NCI-H2196 (cell line): ENCODE results near the gene HLCS.

ENCODE experiments used
- DNase-seq: peaks from one replicate; lab custom pipeline; 2025; ENCODE audit not compliant: unreplicated experiment; lab: John Stamatoyannopoulos, UW

The HLCS gene

DNA sequence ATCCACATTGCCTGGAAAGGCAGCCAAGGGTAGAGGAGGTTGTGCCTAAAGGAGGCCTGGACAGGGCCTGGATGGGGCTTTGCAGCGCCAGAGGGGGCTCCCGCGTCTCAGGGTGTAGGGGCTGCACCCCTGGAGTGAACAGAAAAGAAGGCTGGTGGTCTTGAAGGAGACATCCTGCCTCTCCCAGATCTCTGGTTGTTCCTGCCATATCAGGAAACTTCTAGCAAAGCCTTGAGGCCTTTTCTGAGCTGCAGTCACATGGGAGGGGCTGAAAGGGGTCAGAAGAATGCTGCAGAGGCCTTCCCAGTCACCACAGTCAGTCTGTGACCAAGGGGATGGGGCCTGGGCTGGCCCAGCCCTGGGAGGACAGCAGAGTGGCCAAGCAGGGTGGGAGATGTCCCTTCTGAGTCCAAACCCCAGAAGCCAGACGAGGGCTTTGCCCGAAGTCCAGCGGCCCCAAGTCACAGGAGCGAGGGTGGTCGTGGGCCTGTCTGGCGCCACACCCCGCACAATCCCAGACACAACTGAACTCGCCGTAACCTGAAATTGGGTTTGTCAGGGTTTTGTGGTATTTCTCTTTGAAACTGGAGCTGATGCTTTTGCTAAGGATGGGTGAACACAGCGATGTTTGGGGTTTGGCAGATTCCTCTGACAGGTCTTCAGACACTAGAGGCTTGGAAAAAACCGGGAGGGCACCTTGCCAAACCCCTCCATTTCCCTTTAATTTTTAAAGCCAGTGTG is 237.9 kb downstream of the HLCS start:
- DNase-seq: no peak

DNA sequence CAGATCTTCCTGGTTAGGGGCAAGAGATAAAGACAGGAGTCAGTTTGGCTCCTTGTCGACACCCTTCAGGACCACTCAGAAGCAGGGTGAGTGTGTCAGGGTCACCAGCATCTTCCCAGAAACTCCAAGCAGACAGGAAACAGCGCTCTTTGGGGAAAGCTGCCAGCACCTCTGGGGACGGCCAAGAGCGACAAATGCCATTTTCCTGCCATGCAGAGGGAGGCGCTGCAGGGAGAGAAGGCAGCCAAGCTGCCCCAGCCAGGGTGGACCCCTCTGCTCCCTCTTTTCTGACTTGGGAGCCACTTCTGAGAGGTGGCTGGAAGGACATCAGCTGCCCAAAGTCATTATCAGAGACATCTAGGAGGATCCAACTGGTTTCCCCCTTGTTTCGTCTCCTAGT is 238.6 kb downstream of the HLCS start:
- no peak for DNase-seq

DNA sequence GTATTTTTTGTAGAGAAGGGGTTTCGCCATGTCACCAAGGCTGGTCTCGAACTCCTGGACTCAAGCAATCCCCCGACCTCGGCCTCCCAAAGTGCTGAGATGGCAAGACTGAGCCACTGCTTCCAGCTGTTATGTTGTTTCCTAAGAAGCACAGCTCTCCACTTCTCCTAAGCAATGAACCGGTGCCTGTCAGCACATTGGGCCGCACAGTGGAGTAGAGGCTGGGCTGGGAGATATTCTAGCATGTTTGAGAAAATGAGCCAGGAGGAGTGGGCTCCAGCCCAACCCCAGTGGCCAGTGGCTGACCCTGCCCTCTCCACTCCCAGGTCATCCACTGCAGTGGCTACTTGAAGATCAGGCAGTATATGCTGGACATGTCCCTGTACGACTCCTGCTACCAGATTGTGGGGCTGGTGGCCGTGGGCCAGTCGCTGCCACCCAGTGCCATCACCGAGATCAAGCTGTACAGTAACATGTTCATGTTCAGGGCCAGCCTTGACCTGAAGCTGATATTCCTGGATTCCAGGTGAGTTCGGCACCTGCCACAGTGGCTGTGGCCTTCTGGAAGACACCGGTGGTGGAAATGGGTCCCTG is 240.6 kb downstream of the HLCS start:
- no peak for DNase-seq

DNA sequence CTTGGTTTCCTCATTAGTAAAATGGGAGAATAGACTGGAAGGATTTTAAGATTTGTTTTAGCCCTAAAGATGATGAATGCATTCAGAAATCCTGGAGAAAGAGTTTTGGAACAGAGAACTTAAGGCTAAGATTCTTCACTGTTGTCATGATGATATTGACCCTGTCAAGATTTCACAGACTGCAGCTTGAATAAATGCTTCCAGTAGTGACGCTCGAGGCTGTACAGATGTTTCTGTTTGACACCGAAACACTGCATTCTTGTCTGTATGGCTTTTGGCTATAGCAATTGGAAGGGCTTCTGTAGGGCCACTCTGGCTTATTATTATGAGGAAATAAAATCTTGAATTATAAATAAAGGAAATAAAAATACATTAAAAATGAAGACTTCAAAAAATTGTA is 241.8 kb downstream of the HLCS start:
- no peak for DNase-seq

DNA sequence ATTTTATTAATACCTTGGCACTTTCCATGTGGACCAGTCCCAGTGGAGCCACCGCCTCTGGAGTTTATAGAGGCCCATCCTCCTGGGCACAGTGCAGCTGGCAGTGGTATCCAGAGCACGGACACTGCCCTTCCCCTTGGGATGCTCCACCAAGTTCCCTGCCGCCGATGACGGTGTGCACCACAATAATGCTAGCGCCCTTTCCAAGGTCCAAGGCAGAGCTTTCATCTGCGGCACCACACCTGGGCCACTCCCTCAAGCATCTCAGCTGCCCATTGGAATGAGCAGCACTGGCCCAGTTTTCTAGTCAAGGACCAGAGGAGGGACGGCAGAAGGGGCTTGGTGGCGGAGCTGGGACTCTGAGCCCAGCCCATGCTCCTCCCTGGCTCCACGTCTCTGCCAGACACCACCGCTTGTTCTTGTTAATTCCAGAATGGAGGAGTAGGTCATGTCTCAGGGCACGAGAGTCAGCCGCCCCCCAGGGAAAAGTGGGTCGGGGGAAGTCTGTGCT is 243.0 kb downstream of the HLCS start:
- no peak for DNase-seq

DNA sequence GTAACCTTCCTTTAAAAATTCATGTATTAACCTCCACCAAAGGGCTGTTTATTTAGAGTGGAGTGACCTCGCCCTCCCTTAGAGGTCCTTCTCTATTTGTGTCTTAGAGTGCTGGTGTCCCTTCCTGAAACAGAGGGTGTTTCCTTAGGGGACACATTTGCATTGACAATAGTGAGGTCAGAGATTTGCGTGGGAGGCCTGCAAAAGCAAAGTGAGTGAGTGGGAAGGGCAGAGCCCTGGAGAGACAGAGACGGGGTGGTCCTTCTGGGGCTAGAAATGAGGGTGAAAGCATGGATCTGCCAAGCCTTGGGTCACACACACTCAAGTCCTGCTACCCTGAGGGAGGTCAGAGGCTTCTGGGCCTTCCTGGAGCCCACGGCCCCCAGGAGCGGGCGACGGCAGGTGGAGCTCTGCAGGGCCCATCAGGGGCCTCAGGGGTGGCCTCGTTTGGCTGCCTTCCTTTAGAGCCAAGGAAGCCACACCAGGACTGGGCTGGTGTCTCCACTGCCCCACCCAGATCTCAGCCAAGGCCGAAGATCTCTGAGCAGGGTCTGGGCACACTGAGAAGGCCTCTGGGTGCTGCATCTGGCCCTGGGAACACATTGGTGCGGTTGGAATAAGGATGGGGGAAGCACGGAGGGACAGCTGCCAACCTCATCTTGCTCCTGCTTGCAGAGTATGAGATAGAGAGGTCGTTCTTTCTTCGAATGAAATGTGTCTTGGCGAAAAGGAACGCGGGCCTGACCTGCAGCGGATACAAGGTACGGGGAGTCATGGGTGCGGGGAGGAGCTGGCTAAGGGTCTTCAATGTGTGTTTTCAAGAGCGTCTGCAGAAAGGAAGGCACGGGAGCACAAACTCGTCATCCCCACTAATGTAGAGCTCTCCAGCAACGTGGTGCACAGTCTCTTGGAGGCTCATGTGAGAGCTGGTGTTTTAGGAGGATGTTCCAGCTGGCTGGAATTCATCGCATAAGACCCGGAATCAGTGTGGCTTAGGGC is 243.8 kb downstream of the HLCS start:
- DNase-seq: no peak

DNA sequence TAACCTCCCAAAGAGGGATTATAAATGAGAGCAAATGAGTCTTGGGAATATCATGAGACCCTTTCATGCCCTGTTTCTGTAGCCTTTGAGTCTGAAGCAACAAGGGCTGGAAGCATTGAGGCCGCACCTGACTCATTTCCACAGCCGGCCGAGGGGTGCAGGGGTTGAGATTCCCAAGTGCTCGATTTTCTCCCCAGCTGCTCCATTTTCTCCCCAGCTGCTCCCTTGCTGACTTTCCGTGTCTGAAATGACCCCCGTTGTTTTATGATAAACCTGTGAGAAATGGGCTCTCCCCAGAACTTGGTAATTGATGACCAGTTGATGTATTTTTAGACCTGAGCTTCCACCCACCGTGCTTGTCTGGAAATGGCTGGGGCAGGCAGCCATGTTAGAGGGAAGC is 244.7 kb downstream of the HLCS start:
- no peak for DNase-seq

DNA sequence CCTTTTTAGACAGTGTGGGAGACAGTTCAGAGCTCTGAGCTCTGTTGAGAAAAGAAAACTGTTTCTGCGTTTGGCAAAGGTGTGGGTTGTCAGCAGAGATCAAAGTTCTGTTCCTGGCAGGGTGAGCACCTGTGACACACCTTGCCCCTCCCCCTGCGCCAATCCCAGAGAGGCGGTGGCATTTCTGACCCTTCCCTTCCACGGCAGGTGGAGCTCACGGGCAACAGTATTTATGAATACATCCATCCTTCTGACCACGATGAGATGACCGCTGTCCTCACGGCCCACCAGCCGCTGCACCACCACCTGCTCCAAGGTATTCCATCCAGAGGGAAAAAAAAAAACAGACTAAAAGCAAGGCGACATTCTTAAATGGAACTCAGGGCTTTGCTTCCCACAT is 246.9 kb downstream of the HLCS start:
- no peak for DNase-seq

DNA sequence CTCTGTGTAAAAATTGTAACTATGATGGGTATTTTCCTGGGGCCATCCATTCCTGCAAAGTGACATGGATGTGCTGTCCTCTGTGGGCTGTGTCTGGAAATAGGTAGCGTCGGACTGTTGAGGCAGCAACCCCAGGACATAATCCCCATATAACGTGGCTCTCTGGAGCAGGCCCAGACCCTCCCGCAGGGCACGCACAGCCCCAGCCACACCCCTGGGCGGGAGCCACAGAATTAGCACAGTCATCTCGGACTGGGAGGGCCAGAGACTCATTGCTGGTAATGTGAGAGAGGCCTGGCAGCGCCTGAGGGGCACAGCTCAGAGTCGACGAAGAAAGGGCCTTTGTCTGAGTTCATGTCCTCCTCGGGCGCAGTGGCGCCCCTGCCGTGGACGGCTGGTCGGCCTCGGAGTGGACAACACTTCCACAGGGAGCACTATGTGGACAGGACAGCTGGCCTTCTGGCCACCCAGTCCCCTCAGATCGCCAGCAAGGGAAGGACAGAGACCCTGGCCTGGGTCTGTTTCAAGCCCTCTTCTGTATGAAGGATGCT is 247.4 kb downstream of the HLCS start:
- no peak for DNase-seq

DNA sequence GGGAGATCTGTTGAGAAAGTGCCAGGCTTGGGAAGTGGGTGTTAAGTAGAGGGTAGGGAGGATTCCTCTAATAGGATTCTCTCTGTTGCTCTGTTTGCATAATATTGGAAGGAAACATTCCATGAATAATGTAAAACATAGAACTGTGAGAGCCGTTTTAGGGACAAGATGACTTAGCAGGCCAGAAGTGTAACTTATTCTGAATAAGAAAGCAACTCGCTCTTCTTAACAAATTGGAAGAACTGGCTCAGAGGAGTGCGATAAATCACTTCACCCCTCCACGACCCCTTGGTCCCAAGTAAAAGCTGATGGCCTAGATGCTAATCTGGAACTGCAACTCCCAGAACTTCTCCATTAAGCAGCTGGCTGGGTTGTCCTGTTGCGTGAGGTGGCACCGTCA is 248.5 kb downstream of the HLCS start:
- DNase-seq: no peak

DNA sequence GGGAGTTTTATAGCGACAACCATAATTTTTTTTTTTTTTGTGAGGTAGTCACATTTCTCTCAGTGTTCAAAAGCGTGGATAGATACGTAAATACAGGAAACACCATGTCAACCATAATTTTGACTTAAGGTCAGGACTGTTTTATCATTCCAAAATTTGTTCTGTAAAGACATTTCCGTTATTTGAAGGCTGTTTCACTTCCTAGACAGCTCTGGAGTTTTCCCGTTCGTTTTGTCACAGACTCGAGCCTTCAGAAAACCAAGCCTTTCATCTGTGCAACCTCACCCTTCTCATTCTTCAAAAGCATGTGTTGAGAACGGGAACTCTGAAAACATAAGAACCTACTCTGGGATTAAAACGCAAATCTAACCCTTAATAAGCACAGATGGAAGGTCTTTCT is 249.6 kb downstream of the HLCS start:
- DNase-seq: no peak

DNA sequence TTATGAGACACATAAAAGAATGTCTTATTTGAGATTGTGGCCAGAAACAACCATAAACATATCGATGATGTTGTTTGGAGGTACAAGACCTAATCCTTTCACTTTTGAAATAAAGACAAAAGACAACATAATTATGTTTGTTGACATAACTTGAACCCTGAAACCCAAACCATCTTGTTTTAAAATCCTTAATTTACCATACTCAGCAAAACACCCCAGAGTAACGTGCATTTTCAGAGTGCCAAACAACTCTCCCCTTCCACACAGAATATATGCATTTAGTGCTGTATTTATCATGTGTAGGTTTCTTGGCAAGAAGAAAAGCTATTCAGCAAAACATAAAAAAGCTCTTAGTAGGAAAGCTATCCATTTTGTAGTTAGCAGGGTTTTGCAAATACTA is 250.1 kb downstream of the HLCS start:
- no peak for DNase-seq

DNA sequence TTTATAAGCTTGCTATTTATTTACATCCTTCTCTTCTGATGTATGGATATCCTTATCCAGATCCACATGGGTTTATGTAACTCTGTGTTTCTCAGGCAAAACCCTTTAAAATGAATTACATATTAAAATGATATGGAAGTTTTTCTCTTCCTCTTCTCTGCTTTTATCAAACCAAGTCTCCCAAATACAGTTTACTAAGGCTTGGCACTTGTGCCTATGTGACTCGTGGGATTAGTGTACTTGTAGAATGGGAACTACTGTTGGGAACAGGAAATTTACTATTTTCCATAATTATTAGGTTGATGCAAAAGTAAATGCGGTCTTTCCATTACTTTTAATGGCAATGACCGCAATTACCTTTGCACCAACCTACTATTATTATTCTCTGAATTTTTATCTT is 252.7 kb downstream of the HLCS start:
- no peak for DNase-seq

DNA sequence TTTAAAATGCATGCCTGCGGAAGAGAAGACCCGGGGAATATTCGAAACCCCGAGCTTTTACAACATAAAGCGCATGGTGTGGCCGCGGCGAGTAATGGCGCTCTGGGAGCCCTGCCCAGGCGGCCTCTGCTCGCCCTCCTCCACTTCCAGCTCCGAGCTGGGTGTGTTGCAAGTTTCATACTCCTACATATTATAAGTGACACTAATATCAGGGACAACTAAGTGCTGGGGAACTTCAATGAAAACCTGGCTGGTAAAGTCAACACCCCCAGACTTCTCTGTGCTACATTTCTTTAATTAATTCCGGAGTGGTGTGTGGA is 255.8 kb downstream of the HLCS start:
- no peak for DNase-seq

DNA sequence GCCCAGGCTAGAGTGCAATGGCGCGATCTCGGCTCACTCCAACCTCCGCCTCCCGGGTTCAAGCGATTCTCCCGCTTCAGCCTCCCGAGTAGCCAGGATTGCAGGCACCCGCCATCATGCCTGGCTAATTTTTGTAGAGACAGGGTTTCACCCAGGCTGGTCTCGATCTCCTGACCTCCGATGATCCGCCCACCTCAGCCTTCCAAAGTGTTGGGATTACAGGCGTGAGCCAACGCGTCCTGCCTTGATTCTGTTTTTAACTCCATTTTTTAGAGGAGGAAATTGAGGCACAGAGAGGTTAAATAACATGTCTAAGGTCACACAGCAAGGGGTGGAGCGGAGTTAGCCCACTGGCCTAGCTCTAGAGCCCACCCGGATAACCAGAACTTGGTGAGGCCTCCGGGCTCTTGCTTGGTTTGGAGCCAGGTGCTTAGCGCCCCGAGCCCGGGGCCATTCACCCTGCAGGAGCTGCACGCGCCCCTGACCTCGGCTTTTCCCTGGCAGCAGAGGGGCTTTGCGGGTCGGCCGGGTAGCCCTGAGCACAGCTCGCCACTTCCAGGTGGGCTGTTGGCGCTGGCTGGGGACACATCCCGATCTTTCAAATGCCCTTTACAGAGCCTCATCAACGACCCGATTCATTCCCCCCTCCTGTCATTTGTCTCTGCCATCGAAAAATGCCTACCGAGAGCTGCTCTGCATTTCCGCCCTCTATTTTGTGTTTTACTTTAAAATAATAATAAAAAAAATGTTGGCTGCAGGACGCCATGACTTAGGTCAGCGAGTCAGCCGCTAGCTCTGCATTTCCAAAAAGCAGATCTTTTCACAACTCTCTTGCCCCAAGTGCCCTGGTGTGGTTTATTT is 256.4 kb downstream of the HLCS start:
- DNase-seq: no peak

DNA sequence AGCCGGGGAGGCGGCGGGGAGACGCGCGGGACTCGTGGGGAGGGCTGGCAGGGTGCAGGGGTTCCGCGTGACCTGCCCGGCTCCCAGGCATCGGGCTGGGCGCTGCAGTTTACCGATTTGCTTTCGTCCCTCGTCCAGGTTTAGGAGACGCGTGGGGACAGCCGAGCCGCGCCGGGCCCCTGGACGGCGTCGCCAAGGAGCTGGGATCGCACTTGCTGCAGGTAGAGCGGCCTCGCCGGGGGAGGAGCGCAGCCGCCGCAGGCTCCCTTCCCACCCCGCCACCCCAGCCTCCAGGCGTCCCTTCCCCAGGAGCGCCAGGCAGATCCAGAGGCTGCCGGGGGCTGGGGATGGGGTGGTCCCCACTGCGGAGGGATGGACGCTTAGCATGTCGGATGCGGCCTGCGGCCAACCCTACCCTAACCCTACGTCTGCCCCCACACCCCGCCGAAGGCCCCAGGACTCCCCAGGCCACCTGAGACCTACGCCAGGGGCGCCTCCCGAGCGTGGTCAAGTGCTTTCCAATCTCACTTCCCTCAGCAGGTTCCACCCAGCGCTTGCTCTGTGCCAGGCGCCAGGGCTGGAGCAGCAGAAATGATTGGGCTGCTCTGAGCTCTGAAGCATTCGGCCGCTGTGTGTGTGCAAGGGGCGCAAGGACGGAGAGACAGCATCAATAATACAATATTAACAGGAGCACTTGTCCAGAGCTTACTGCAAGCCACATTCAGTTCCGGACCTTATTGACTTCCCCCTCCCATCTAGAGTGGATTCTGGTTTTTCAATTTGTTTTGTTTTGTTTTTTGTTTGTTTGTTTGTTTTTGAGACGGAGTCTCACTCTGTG is 257.2 kb downstream of the HLCS start:
- DNase-seq: no peak

DNA sequence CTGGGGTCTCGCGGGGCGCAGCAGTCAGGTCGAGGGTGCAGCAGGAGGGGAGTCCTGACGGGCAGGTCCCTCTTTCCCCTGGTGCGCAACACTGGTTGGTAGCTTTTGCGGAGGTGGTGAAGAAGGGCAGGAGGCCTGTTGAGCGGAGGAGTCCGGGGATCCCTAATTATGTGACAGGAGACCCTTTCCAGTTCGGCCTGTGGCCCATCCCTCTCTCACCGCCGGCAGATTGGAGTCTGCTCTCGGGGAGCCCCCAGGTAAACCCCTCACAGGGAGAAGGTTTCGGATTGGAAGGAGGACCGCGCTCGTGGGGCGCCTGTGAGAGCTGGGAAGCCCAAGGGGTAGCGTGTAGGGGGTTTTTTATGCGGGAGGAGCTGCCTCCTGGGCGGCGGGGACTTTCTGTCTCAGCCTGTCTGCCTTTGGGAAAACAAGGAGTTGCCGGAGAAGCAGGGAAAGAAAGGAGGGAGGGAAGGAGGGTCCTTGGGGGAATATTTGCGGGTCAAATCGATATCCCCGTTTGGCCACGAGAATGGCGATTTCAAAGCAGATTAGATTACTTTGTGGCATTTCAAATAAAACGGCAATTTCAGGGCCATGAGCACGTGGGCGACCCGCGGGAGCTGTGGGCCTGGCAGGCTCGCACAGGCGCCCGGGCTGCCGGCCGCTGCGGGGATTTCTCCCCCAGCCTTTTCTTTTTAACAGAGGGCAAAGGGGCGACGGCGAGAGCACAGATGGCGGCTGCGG is 258.0 kb downstream of the HLCS start:
- no peak for DNase-seq

DNA sequence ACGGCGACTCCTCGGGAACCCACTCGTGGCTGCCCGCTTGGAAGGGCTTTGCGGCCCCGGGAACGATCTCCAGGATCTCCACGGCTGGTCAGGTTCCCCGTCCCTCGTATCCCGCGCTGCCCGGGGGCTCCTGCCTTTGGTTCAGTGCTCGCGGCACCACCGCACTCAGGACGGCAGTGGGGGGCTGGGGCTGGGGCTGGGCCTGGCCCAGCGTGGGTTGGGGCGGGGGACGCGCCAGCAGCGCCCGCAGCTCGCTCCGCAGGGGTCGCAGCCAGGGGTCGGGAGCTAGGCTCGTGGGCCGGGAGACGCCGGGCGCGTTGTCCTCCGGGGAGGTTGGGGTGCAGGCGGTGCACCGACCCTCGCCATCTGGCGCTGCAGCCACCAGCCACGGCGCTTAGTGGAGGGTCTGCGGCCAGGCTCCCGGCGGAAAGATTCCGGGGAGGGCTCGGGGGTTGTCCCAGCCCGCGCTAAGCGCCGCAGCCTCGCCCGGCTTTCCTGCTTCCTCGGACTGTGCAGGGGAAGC is 258.6 kb downstream of the HLCS start:
- no peak for DNase-seq
